ENCODE measurements around the gene IFFO2. TPM values are rescaled to one million over a fixed set of nuclear protein-coding genes. Genes with fewer than 3 reads are reported as not detected.

Gene IFFO2
- total RNA-seq, 1 donor from 2014 or later: 3.3 TPM

DNA sequence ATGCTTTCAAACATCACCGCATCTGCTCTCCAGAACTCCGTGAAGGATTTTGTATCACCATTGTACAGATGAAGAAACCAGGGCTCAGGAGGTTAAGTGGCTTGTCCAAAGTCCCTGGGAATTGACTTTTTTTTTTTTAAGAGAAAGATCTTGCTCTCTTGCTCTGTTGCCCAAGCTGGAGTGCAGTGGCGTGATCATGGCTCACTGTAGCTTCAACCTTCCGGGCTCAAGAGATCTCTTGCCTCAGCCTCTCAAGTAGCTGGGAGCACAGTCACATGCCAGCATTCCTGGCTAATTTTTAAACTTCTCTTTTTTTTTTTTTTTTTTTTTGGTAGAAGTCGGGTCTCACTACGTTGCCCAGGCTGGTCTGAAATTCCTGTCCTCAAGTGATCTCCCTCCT lies 90.2 kb downstream of the IFFO2 start:
- Histone ChIP-seq H3K36me3 (no peaks in the 10 kb centered on the region), H3K4me1 (no peaks in the 10 kb centered on the region), H3K9me3 (replicated peaks) (no peaks in the 10 kb centered on the region), H3K27ac (replicated peaks) (no peak overlapping the region), H3K27me3 (ENCODE audit: low read depth) (peaks cover 54% of the 10 kb centered on the region), H3K4me3 (no peak overlapping the region)
- TF ChIP-seq, protein P1, sequence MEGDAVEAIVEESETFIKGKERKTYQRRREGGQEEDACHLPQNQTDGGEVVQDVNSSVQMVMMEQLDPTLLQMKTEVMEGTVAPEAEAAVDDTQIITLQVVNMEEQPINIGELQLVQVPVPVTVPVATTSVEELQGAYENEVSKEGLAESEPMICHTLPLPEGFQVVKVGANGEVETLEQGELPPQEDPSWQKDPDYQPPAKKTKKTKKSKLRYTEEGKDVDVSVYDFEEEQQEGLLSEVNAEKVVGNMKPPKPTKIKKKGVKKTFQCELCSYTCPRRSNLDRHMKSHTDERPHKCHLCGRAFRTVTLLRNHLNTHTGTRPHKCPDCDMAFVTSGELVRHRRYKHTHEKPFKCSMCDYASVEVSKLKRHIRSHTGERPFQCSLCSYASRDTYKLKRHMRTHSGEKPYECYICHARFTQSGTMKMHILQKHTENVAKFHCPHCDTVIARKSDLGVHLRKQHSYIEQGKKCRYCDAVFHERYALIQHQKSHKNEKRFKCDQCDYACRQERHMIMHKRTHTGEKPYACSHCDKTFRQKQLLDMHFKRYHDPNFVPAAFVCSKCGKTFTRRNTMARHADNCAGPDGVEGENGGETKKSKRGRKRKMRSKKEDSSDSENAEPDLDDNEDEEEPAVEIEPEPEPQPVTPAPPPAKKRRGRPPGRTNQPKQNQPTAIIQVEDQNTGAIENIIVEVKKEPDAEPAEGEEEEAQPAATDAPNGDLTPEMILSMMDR (IDR thresholded peaks at IDR 0.05; ENCODE audit: borderline replicate concordance): no peak
- intact Hi-C loops (cut with micrococcal nuclease): no loop called here
- no peak for DNase-seq

DNA sequence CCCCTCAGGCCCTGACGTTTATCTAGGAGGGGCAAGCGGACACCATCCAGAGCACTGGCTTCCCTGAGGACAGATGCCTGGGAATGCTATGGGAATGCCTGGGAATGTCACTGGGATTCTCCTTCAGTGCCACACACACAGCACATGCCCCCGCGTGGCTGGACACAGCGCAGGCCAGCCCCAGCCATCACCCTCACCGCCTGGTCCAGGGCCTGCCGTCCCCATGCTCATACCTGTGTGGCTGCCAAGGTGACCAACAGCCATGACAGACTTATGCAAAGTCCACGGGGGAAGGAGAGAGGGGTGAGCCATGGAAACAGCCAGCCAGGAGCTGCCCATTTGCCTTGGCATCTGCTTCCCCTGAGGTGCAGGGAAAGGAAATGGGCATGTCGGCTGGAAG lies 91.3 kb downstream of the IFFO2 start:
- H3K36me3 ChIP-seq: no peaks in the 10 kb centered on the region
- intact Hi-C loops (cut with micrococcal nuclease): no loop called here
- H3K9me3 ChIP-seq (replicated peaks): no peaks in the 10 kb centered on the region
- H3K4me1 ChIP-seq: no peaks in the 10 kb centered on the region
- peaks cover 54% of the 10 kb centered on the region for H3K27me3 ChIP-seq (ENCODE audit: low read depth)
- H3K27ac ChIP-seq (replicated peaks): no peak overlapping the region
- TF ChIP-seq, protein P1 (IDR thresholded peaks at IDR 0.05; ENCODE audit: borderline replicate concordance): no peak
- no peak for DNase-seq
- H3K4me3 ChIP-seq: no peak overlapping the region

DNA sequence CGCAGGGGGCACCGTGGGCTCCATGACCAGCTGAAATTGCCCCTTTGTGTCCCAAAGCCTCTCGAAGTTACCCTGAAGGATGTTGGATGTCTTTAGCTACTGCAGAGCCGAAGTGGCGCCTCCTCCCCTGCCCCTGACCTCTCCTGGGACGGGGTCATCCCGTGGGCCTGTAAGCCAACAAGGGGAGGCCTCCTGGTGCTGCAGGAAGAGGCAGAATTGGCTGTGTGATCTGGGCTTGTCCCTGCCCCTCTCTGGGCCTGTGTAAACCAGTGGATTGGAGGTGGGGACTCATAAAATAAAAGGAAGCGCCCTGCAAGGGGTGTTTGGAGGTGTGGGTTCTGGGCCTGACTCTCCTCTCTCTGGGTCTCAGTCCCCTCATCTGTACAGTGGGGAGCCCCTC lies 94.9 kb downstream of the IFFO2 start:
- H3K9me3 ChIP-seq (replicated peaks): no peaks in the 10 kb centered on the region
- peaks cover 38% of the 10 kb centered on the region for H3K27me3 ChIP-seq (ENCODE audit: low read depth)
- H3K27ac ChIP-seq (replicated peaks): no peak overlapping the region
- TF ChIP-seq, protein P1 (IDR thresholded peaks at IDR 0.05; ENCODE audit: borderline replicate concordance): no peak
- no peak overlapping the region for H3K4me3 ChIP-seq
- no peaks in the 10 kb centered on the region for H3K4me1 ChIP-seq
- intact Hi-C loops (cut with micrococcal nuclease): no loop called here
- no peak for DNase-seq
- no peaks in the 10 kb centered on the region for H3K36me3 ChIP-seq

- Histone ChIP-seq H3K27ac (replicated peaks) (no peak overlapping the region), H3K27me3 (ENCODE audit: low read depth) (peaks cover 40% of the 10 kb centered on the region), H3K9me3 (replicated peaks) (no peaks in the 10 kb centered on the region), H3K36me3 (no peaks in the 10 kb centered on the region), H3K4me1 (no peaks in the 10 kb centered on the region), H3K4me3 (no peak overlapping the region)
- no peak for DNase-seq
- intact Hi-C loops (cut with micrococcal nuclease): no loop called here
- TF ChIP-seq, protein P1 (IDR thresholded peaks at IDR 0.05; ENCODE audit: borderline replicate concordance): no peak
Measured at GRCh38 chr1:18861082-18861481, 95.4 kb downstream of the IFFO2 start.

- Histone ChIP-seq H3K9me3 (replicated peaks) (no peaks in the 10 kb centered on the region), H3K27ac (replicated peaks) (no peak within 1 kb of the TSS), H3K36me3 (no peaks in the 10 kb centered on the region), H3K4me1 (no peaks in the 10 kb centered on the region), H3K27me3 (ENCODE audit: low read depth) (peaks cover 37% of the 10 kb centered on the region), H3K4me3 (no peak within 1 kb of the TSS)
- intact Hi-C loops (cut with micrococcal nuclease): no loop called here
- TF ChIP-seq, protein P1 (IDR thresholded peaks at IDR 0.05; ENCODE audit: borderline replicate concordance): no peak
- DNase-seq: no peak
Measured at GRCh38 chr1:18859560-18859959, 96.9 kb downstream of the IFFO2 start, which contains the start of gene TAS1R2. Gene TAS1R2 (minus strand): TSS chr1:18859660. CDS start chr1:18859660, 0 bp downstream.

All from left ventricle myocardium inferior (tissue), 1 donor.